G401.6 (cell line): Measurements from ENCODE around the gene DEFB128.

Experiments used
- FAIRE-seq: peaks from 2 replicates; lab custom pipeline; 2012; peaks lifted over from hg19 to GRCh38; lab: Jason Lieb, UNC

Gene DEFB128

DNA sequence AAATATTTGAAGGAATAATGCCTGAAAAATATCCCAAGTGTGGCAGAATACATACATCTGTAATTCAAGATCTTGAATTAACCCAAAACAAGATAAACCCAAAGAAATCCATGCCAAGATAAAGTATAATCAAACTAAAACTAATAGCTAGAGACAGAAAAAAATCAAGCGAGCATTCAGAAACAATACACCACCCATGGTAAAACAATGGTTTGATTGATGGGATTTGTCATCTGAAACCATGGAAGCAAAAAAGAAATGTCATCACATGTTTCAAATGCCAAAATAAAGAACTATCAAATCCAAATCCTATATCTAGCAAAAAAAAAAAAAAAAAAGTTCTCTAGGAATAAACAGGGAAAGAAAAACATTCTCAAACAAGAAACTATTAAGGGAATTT is 37.4 kb downstream of the DEFB128 start:
- no peak for FAIRE-seq

DNA sequence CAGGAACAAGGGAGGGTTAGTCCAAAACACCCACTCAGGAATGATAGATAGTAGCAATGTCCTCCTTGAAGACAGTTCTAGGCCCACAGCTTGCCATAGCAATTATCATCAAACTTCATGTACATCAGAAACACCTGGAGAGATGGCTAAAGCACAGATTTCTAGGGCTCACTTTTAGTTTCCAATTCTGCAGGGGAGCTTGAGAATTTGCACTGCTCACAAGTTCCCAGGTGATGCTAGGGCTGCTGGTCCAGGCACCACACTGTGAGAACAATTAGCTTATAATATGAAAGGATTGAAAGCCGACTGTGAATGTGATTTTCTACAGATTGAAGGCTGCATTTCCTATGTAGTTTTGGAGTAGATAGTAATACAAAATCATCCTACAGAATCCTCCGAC is 43.6 kb downstream of the DEFB128 start:
- no peak for FAIRE-seq

DNA sequence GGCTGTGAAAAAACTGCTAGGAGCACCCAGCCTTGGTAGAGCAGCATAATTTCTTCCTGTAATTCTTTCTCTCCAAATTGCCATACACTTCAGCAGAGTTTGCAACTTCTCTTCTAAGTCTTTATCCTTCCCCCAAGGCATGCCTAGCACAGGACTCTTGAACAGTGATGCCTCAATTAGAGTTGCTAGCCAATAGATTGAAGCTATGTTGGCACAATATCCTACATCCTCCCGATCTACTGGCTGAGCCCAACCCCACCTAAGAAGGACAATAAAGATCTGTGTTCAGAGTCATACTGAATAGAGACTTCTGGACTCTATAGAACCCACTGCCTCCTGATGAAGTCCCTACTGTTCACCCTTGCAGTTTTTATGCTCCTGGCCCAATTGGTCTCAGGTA is 47.2 kb downstream of the DEFB128 start, which contains the start of gene DEFB126:
TSS of gene DEFB126 (plus strand) at position 301 of the 400 bp plus-strand sequence. CDS start at position 340, 39 bp downstream.
- FAIRE-seq, result no peak
